HepG2 (cell line): Measurements from ENCODE around the gene PRPSAP1. TPM values are rescaled to one million over a fixed set of nuclear protein-coding genes. Genes with fewer than 3 reads are reported as not detected.
A peak's percentile ranks its signal among the peaks of the same experiment; 100 is the strongest.

Experiments
- ARNT ChIP-seq: fragments of 450-650 bp; IDR thresholded peaks from 2 replicates; pipeline ENCODE4 v1.6.1; 2017
- BORCS8-MEF2B ChIP-seq: sonication (generic); formaldehyde crosslinking; IDR thresholded peaks from 2 replicates; pipeline ENCODE4 v1.8.0; 2022; ENCODE audit warnings: mild to moderate bottlenecking, missing genetic modification reagents
- ESRRA ChIP-seq: sonication (generic); formaldehyde crosslinking; IDR thresholded peaks from 2 replicates; pipeline ENCODE4 v1.5.1; 2020; ENCODE audit warnings: mild to moderate bottlenecking, low read depth, missing genetic modification reagents
- HES4 ChIP-seq: sonication (generic); formaldehyde crosslinking; IDR thresholded peaks from 2 replicates; pipeline ENCODE4 v1.9.0; 2021; ENCODE audit warnings: mild to moderate bottlenecking, missing genetic modification reagents, borderline replicate concordance
- MTF1 ChIP-seq: sonication (generic); formaldehyde crosslinking; IDR thresholded peaks from 2 replicates; pipeline ENCODE4 v1.5.0; 2020; ENCODE audit warnings: missing genetic modification reagents
- MXI1 ChIP-seq: IDR thresholded peaks from 3 replicates; pipeline ENCODE4 v1.6.1; 2012; ENCODE audit warnings: low read depth, low read length, inconsistent platforms, borderline replicate concordance
- MYNN ChIP-seq: sonication (generic); formaldehyde crosslinking; IDR thresholded peaks from 2 replicates; pipeline ENCODE4 v1.4.0; 2020; ENCODE audit warnings: mild to moderate bottlenecking, low read depth, missing genetic modification reagents
- RBFOX2 ChIP-seq: fragments of 200-400 bp; formaldehyde crosslinking; IDR thresholded peaks from 2 replicates; pipeline ENCODE4 v1.6.1; 2017; ENCODE audit warnings: low read depth, mild to moderate bottlenecking, low read length
- RORA ChIP-seq: sonication (generic); formaldehyde crosslinking; IDR thresholded peaks from 2 replicates; pipeline ENCODE4 v1.5.0; 2020; ENCODE audit warnings: mild to moderate bottlenecking, missing genetic modification reagents, moderate library complexity
- XRCC5 ChIP-seq: fragments of 200-400 bp; formaldehyde crosslinking; optimal IDR thresholded peaks from 2 replicates; pipeline ENCODE3; 2017; ENCODE audit warnings: mild to moderate bottlenecking, low read length
- YY1 ChIP-seq: IDR thresholded peaks from 2 replicates; pipeline ENCODE4 v1.6.1; 2011; ENCODE audit warnings: low read length, low read depth, moderate library complexity, mild to moderate bottlenecking; ENCODE audit not compliant: insufficient read depth, insufficient replicate concordance
- ZFYVE20 ChIP-seq: sonication (generic); formaldehyde crosslinking; IDR thresholded peaks from 2 replicates; pipeline ENCODE4 v1.8.0; 2023; ENCODE audit warnings: low read depth, mild to moderate bottlenecking, moderate library complexity, missing genetic modification reagents, borderline replicate concordance
- ZKSCAN8 ChIP-seq: IDR thresholded peaks from 2 replicates; pipeline ENCODE4 v1.6.1; 2016; ENCODE audit warnings: borderline replicate concordance, missing genetic modification reagents, missing compliant biosample characterization
- ZNF326 ChIP-seq: sonication (generic); formaldehyde crosslinking; IDR thresholded peaks from 2 replicates; pipeline ENCODE4 v1.4.0; 2020; ENCODE audit warnings: missing genetic modification reagents, borderline replicate concordance
- ZNF772 ChIP-seq: sonication (generic); formaldehyde crosslinking; IDR thresholded peaks from 2 replicates; pipeline ENCODE4 v1.5.0; 2020; ENCODE audit warnings: mild to moderate bottlenecking, missing genetic modification reagents
- ZNF775 ChIP-seq: sonication (generic); formaldehyde crosslinking; IDR thresholded peaks from 2 replicates; pipeline ENCODE4 v1.4.0; 2020; ENCODE audit warnings: missing genetic modification reagents, mild to moderate bottlenecking, moderate library complexity, borderline replicate concordance
- ZSCAN31 ChIP-seq: sonication (generic); formaldehyde crosslinking; IDR thresholded peaks from 2 replicates; pipeline ENCODE4 v1.5.0; 2020; ENCODE audit warnings: low read depth, mild to moderate bottlenecking, missing genetic modification reagents
- polyA plus RNA-seq, 8 experiments: library from polyadenylated mRNA; depleted of rRNA in 3 of 8; stranded (reverse) in 7 of 8; unstranded in 1 of 8; fragments of >200 nt; fragmentation: Illumina TruSeq in 4 of 8; extraction: Trizol in 4 of 8; gene quantifications; 2 replicates each; pipeline versions ENCODE4 v1.2.1 to v1.2.3, GENCODE V29; 2011 to 2016; ENCODE audit warnings: low read depth in 4 of 8, missing spikeins in 1 of 8, mixed read lengths in 1 of 8; ENCODE audit not compliant: insufficient read depth in 1 of 8
- total RNA-seq, 5 experiments: library from RNA; depleted of rRNA; stranded (reverse); fragments of >200 nt; fragmentation: Illumina TruSeq; extraction: Trizol; gene quantifications; 2 replicates each; pipeline ENCODE4 v1.2.3, GENCODE V29; 2016; ENCODE audit warnings: low read depth in 1 of 5
- TF ChIP-seq, protein P1 (sequence below), 2 experiments: fragments of 450-650 bp in 1 of 2; sonication (generic) in 1 of 2; formaldehyde crosslinking; IDR thresholded peaks; 2 replicates each; pipeline versions ENCODE4 v1.5.0 to v1.8.0; 2020 to 2022; ENCODE audit warnings: mild to moderate bottlenecking in 1 of 2, missing genetic modification reagents in 1 of 2
- TF ChIP-seq, protein P2 (sequence below): sonication (generic); formaldehyde crosslinking; IDR thresholded peaks from 2 replicates; pipeline ENCODE4 v1.4.0; 2020; ENCODE audit warnings: missing genetic modification reagents, borderline replicate concordance
- TF ChIP-seq, protein P3 (sequence below): IDR thresholded peaks from 2 replicates; pipeline ENCODE4 v1.6.1; 2012; ENCODE audit warnings: inconsistent platforms
- TF ChIP-seq, protein P4 (sequence below): sonication (generic); formaldehyde crosslinking; IDR thresholded peaks from 2 replicates; pipeline ENCODE4 v1.5.0; 2020; ENCODE audit warnings: missing genetic modification reagents, mild to moderate bottlenecking, borderline replicate concordance
- TF ChIP-seq, protein P5 (sequence below): sonication (generic); formaldehyde crosslinking; IDR thresholded peaks from 2 replicates; pipeline ENCODE4 v1.5.1; 2020; ENCODE audit warnings: missing genetic modification reagents, mild to moderate bottlenecking, borderline replicate concordance

Gene PRPSAP1
- total and polyA plus RNA-seq, 2 of the 13 experiments (the other 11 are each of a cell fraction or from before 2014, with no cell fraction given), result 91.1 to 314 TPM

DNA sequence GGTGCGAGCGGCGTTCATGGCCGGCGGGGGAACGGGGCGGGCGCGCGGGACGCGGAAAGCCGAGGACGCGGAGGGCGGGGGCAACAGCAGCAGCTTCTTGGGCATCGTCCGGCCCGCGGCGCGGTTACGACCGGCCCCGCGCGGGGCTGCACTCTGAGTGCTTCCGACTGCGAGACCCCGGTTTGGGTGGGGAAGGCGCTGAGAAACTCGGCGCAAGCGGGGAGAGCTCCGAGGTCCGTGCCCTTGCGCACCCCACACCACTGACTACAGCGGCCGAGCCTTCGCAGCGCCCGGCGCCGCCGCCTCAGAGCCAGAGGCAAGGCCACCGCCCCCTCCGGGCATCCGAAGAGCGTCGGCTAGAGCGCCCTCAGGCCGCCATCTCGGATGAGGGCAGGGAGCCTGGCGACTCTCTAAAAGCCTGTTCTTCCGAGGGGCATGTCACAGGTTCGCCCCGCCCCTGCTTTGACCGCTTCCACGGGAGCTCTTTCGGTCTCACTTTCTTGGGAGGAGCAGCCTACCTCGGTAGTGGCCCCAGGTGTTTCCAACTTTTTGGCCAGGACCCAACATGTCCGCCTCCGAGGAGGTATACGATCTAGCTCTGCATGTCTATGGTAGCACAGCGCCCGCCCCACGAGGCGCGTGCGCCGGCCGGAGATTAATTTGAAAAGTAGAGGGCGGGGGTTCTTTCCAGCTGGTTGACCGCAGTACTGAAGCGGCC is at the start of gene PRPSAP1 (continued):
- TF ChIP-seq, protein P1, sequence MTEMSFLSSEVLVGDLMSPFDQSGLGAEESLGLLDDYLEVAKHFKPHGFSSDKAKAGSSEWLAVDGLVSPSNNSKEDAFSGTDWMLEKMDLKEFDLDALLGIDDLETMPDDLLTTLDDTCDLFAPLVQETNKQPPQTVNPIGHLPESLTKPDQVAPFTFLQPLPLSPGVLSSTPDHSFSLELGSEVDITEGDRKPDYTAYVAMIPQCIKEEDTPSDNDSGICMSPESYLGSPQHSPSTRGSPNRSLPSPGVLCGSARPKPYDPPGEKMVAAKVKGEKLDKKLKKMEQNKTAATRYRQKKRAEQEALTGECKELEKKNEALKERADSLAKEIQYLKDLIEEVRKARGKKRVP (CRISPR knock-in tag; IDR thresholded peaks at IDR 0.05), result peak in 1 of 2 experiments; percentile 76; a peak in 1 of 4 replicates
- TF ChIP-seq MXI1, result peak; percentile 82; the same call in 1 of the 3 replicates
- peak; percentile 14; the same call in 1 of the 2 replicates for TF ChIP-seq ZNF326
- TF ChIP-seq RORA (CRISPR knock-in tag), result no peak
- TF ChIP-seq YY1, result peak; percentile 100
- peak; percentile 73 for TF ChIP-seq MTF1 (CRISPR knock-in tag)
- peak; percentile 94 for TF ChIP-seq ZNF772
- TF ChIP-seq MYNN (CRISPR knock-in tag), result peak; percentile 45
- TF ChIP-seq, protein P2, sequence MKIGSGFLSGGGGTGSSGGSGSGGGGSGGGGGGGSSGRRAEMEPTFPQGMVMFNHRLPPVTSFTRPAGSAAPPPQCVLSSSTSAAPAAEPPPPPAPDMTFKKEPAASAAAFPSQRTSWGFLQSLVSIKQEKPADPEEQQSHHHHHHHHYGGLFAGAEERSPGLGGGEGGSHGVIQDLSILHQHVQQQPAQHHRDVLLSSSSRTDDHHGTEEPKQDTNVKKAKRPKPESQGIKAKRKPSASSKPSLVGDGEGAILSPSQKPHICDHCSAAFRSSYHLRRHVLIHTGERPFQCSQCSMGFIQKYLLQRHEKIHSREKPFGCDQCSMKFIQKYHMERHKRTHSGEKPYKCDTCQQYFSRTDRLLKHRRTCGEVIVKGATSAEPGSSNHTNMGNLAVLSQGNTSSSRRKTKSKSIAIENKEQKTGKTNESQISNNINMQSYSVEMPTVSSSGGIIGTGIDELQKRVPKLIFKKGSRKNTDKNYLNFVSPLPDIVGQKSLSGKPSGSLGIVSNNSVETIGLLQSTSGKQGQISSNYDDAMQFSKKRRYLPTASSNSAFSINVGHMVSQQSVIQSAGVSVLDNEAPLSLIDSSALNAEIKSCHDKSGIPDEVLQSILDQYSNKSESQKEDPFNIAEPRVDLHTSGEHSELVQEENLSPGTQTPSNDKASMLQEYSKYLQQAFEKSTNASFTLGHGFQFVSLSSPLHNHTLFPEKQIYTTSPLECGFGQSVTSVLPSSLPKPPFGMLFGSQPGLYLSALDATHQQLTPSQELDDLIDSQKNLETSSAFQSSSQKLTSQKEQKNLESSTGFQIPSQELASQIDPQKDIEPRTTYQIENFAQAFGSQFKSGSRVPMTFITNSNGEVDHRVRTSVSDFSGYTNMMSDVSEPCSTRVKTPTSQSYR (CRISPR knock-in tag), result peak; percentile 62; the same call in 1 of the 2 replicates
- TF ChIP-seq ESRRA (CRISPR knock-in tag), result peak; percentile 74
- peak; percentile 84 for TF ChIP-seq ZKSCAN8 (CRISPR knock-in tag)
- peak; percentile 94 for TF ChIP-seq ZSCAN31 (CRISPR knock-in tag)
- TF ChIP-seq RBFOX2, result peak; percentile 97
- TF ChIP-seq ZNF775 (CRISPR knock-in tag), result no peak
- TF ChIP-seq HES4 (CRISPR knock-in tag), result peak; percentile 89
- TF ChIP-seq ZFYVE20, result no peak
- TF ChIP-seq XRCC5, result peak; percentile 94
- TF ChIP-seq, protein P3, sequence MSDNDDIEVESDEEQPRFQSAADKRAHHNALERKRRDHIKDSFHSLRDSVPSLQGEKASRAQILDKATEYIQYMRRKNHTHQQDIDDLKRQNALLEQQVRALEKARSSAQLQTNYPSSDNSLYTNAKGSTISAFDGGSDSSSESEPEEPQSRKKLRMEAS, result peak; percentile 68
- TF ChIP-seq, protein P4, sequence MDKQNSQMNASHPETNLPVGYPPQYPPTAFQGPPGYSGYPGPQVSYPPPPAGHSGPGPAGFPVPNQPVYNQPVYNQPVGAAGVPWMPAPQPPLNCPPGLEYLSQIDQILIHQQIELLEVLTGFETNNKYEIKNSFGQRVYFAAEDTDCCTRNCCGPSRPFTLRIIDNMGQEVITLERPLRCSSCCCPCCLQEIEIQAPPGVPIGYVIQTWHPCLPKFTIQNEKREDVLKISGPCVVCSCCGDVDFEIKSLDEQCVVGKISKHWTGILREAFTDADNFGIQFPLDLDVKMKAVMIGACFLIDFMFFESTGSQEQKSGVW (CRISPR knock-in tag), result 0 out of 2 replicates have a peak, but pooled peaks have one; percentile 34
- peak; percentile 92 for TF ChIP-seq BORCS8-MEF2B
- TF ChIP-seq ARNT, result no peak
- TF ChIP-seq, protein P5, sequence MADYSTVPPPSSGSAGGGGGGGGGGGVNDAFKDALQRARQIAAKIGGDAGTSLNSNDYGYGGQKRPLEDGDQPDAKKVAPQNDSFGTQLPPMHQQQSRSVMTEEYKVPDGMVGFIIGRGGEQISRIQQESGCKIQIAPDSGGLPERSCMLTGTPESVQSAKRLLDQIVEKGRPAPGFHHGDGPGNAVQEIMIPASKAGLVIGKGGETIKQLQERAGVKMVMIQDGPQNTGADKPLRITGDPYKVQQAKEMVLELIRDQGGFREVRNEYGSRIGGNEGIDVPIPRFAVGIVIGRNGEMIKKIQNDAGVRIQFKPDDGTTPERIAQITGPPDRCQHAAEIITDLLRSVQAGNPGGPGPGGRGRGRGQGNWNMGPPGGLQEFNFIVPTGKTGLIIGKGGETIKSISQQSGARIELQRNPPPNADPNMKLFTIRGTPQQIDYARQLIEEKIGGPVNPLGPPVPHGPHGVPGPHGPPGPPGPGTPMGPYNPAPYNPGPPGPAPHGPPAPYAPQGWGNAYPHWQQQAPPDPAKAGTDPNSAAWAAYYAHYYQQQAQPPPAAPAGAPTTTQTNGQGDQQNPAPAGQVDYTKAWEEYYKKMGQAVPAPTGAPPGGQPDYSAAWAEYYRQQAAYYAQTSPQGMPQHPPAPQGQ (CRISPR knock-in tag), result peak; percentile 71; the same call in 1 of the 2 replicates
